BLaER1 treated with 17β-estradiol and CSF1 and Interleukin-3, amounts not matched to agents 10 nM and 100 nM (cell line): ENCODE results near the gene MAD1L1.
"Not testable (repeated sequence)": the region's sequence is repeated elsewhere in the genome, so short reads cannot be mapped to it uniquely, and the experiment has no call there.

Source experiments
- H3K27ac ChIP-seq, 11 experiments: shearing (Covaris generic); formaldehyde crosslinking; 2 replicates each; pipeline ENCODE4 v1.8.1; 2022
- H3K27me3 ChIP-seq, 11 experiments: shearing (Covaris generic); formaldehyde crosslinking; 2 replicates each; pipeline ENCODE4 v1.8.1; 2022
- H3K36me3 ChIP-seq, 11 experiments: shearing (Covaris generic); formaldehyde crosslinking; 2 replicates each; pipeline ENCODE4 v1.8.1; 2022
- H3K4me1 ChIP-seq, 10 experiments: shearing (Covaris generic); formaldehyde crosslinking; 2 replicates each; pipeline ENCODE4 v1.8.1; 2022
- H3K4me2 ChIP-seq, 11 experiments: shearing (Covaris generic); formaldehyde crosslinking; 2 replicates each; pipeline ENCODE4 v1.8.1; 2022
- H3K4me3 ChIP-seq, 10 experiments: shearing (Covaris generic); formaldehyde crosslinking; 2 replicates each; pipeline ENCODE4 v1.8.1; 2022
- H3K9ac ChIP-seq, 11 experiments: shearing (Covaris generic); formaldehyde crosslinking; 2 replicates each; pipeline ENCODE4 v1.8.1; 2022
- H3K9me3 ChIP-seq, 11 experiments: shearing (Covaris generic); formaldehyde crosslinking; replicated peaks in 1 of 11; 2 replicates each; pipeline ENCODE4 v1.8.1; 2022
- H4K20me1 ChIP-seq, 11 experiments: shearing (Covaris generic); formaldehyde crosslinking; 2 replicates each; pipeline ENCODE4 v1.8.1; 2022
- Cebpa-rat ChIP-seq, 11 experiments: shearing (Covaris generic); IDR thresholded peaks; 2 replicates each; pipeline ENCODE4 v1.8.1; 2022

The MAD1L1 gene

DNA sequence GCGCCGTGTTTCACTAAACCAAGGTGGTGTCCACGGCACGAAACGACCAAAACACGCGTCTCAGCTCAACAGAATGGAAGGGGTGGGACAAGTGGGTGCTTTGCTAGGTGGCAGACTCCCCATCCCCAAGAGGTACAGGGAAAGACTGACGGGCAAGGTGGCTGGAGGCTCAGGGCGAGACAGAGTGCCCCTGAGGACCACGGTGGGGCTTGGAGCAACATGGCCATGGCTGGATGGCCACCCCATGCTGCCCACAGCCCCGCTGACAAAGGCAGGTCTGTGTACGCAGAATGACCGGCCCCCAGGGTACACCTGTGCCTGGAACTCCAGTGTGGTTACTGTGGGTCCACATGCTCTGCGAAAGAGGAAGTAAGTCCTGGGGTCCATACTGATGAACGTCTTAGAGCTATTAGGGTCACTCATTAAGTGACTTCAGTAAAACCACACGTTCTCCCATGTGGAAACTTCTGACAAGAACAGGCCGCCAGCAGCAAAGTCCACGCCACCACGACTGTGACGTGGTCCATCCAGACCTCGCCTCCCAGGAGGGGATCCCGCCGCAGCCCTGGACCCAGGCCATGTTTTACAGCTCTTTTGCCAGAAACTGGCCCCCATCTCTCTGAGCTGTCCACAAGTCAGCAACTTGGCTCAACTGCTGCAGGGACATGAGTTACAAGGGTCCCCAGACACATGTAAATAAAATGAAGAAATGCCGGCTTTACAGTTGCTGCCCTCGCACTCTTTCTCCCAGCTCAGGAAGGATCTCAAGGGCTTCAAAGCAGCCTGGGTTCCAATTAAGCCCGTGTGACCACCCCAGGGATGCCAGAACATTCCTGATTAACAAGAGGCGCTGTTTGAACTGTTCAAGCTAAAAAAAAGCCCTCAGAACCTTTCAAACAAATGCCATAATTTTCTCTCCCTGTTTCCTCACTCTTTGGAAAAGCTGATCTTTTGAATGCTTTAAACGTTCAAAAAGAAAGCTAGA, 66.8 kb downstream of the MAD1L1 start:
- Histone ChIP-seq H3K9ac (peak overlapping the region in 3 of 11 experiments; percentile 33 to 44 (median 41); a peak in 7 of 22 replicates), H4K20me1 (peaks cover 0 to 66% (median 41%) of the 10 kb centered on the region in 11 experiments; a peak in 16 of 22 replicates), H3K9me3 (peaks cover 0 to 7% (median 0%) of the 10 kb centered on the region in 11 experiments; a peak in 2 of 22 replicates), H3K27me3 (0 out of 22 replicates have a peak, but pooled peaks cover 0 to 4% (median 0%) of the 10 kb centered on the region in 11 experiments), H3K4me2 (peak overlapping the region; percentile 41 to 89 (median 75)), H3K27ac (peak overlapping the region in 4 of 11 experiments; percentile 12 to 39 (median 22); a peak in 7 of 22 replicates), H3K4me3 (no peak overlapping the region), H3K36me3 (peaks cover 0 to 23% (median 10%) of the 10 kb centered on the region in 11 experiments; a peak in 12 of 22 replicates), H3K4me1 (peaks cover 35 to 94% (median 82%) of the 10 kb centered on the region in 10 experiments)
- TF ChIP-seq Cebpa-rat (IDR thresholded peaks at IDR 0.05), result no peak

DNA sequence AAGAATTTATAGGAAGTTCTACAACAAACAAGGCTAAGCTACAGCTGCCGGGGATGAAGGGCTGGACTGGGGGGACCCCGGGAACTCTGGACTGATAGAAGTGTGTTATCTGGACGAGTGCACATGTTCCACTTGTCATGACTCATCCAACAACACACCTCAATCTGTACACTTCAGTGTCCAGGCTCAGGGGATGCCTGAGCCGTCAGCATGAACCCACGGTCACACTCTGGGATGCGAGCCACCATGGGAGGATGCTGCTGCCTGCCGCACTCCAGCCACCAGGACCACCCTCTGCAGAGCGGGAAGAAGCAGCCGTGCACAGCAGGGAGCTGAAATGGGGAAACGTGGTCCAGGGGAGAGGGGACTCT, 67.5 kb downstream of the MAD1L1 start:
- Histone ChIP-seq H3K9me3 (peaks cover 0 to 7% (median 0%) of the 10 kb centered on the region in 11 experiments; a peak in 2 of 22 replicates), H3K27me3 (0 out of 22 replicates have a peak, but pooled peaks cover 0 to 4% (median 0%) of the 10 kb centered on the region in 11 experiments), H3K9ac (no peak overlapping the region), H3K4me2 (peak overlapping the region; percentile 41 to 89 (median 75); a peak in 20 of 22 replicates), H3K4me3 (no peak overlapping the region), H3K4me1 (peaks cover 34 to 94% (median 82%) of the 10 kb centered on the region in 10 experiments), H3K27ac (0 out of 22 replicates have a peak overlapping the region, but pooled peaks of 1 of the 11 experiments have one; percentile 19), H4K20me1 (peaks cover 0 to 59% (median 36%) of the 10 kb centered on the region in 11 experiments; a peak in 16 of 22 replicates), H3K36me3 (peaks cover 0 to 20% (median 10%) of the 10 kb centered on the region in 11 experiments; a peak in 12 of 22 replicates)
- no peak for TF ChIP-seq Cebpa-rat (IDR thresholded peaks at IDR 0.05)

DNA sequence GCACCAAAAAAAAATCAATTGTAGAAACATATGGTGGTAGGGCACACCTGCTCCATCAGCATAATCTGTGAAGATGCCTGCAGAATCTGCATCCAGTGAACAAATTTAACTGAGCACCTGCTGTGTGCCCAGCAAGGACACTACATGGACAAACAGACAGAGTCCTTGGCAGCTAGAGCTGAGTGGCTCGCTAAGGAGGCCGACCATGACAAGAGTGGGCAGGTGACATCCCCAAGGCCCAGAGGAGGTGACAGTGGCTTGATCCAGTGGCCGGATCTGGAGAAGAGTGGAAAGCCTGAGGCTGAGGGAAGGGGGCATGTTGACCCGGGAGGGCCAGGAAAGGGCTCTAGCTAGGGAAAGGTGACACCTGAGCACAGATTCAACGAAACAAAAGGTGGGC, 68.1 kb downstream of the MAD1L1 start:
- Histone ChIP-seq H3K27ac (no peak overlapping the region), H4K20me1 (peaks cover 0 to 57% (median 34%) of the 10 kb centered on the region in 11 experiments; a peak in 16 of 22 replicates), H3K27me3 (0 out of 22 replicates have a peak, but pooled peaks cover 0 to 4% (median 0%) of the 10 kb centered on the region in 11 experiments), H3K9me3 (peaks cover 0 to 7% (median 0%) of the 10 kb centered on the region in 11 experiments; a peak in 2 of 22 replicates), H3K9ac (0 out of 22 replicates have a peak overlapping the region, but pooled peaks of 1 of the 11 experiments have one; percentile 40), H3K4me3 (no peak overlapping the region), H3K4me1 (peaks cover 32 to 94% (median 82%) of the 10 kb centered on the region in 10 experiments), H3K36me3 (peaks cover 0 to 20% (median 10%) of the 10 kb centered on the region in 11 experiments; a peak in 12 of 22 replicates), H3K4me2 (peak overlapping the region in 10 of 11 experiments; percentile 51 to 89 (median 77); a peak in 17 of 22 replicates)
- TF ChIP-seq Cebpa-rat (IDR thresholded peaks at IDR 0.05), result no peak

DNA sequence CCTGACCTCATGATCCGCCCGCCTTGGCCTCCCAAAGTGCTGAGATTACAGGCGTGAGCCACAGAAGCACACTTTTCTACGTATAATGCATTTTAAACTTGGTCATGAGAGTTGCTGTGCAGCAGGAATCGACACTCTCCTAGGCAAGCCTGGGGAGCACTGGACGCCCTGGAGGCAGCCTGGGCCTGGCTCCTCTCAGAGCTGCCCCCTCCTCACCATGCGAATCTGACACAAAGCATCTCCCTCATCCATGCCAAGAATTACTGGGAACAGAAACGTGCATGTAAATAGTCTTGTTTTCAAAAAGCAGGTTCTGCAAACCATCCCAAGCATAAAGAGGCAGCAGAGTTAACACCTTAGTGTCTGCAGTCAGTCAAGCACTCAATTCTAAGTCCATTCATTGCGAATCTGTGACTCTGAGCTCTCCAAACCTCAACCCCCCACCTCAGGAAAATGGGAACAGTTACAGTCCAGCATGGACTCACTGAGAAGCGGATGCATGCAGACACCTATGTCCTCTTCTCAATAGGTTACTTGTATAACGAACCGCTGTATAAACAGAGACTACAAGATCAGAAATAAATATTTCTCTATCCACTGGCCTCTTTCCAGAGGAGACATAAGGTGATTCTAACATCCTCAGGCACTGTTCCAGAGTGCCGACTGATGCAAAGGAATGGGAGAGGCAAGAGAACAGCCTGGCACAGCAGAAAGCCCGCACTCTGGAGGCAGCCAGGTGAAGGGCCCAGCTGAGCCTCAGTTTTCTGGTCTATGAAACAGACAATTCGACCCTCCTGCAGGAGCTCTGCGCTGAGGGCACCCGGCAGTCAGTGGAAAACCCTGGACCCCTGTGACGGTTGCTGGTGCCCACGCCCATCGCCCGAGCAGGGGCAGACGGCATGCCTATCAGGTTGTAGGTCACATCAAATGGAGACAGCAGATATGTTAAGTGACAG, 68.9 kb downstream of the MAD1L1 start:
- peaks cover 0 to 7% (median 0%) of the 10 kb centered on the region in 11 experiments; a peak in 2 of 22 replicates for H3K9me3 ChIP-seq
- H3K4me2 ChIP-seq, result peak overlapping the region in 9 of 11 experiments; percentile 11 to 89 (median 79); a peak in 17 of 22 replicates
- H3K4me3 ChIP-seq, result no peak overlapping the region; a peak in 1 of 20 replicates
- peak overlapping the region in 2 of 11 experiments; percentile 18; a peak in 1 of 22 replicates for H3K27ac ChIP-seq
- peak overlapping the region in 3 of 11 experiments; percentile 26 to 59 (median 40); a peak in 5 of 22 replicates for H3K9ac ChIP-seq
- 0 out of 22 replicates have a peak, but pooled peaks cover 0 to 4% (median 0%) of the 10 kb centered on the region in 11 experiments for H3K27me3 ChIP-seq
- peaks cover 0 to 17% (median 9%) of the 10 kb centered on the region in 11 experiments; a peak in 12 of 22 replicates for H3K36me3 ChIP-seq
- H3K4me1 ChIP-seq, result peaks cover 35 to 94% (median 82%) of the 10 kb centered on the region in 10 experiments
- TF ChIP-seq Cebpa-rat (IDR thresholded peaks at IDR 0.05), result no peak
- peaks cover 0 to 58% (median 40%) of the 10 kb centered on the region in 11 experiments; a peak in 16 of 22 replicates for H4K20me1 ChIP-seq

DNA sequence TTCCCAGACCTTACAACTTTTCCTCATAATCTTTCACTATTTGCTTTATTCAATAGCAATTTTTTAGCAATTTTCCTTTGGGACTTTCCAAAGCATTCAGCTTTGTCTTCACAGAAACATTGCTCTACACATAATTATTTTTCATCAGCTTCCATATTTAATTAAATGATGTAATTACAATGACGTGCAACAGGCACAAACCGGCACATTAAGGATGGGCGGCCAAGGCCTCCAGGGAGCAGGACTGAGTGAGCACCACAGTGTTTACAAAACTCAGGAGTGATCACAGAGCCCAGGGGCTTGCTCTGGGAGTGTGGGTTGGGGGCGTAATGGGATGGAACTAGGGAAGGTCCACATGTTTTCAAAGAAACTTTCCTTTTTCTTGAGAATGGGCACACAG, 69.8 kb downstream of the MAD1L1 start:
- Histone ChIP-seq H3K9ac (peak overlapping the region in 3 of 11 experiments; percentile 35 to 59 (median 40); a peak in 3 of 22 replicates), H3K9me3 (peaks cover 0 to 7% (median 0%) of the 10 kb centered on the region in 11 experiments; a peak in 2 of 22 replicates), H3K4me1 (peaks cover 44 to 94% (median 82%) of the 10 kb centered on the region in 10 experiments), H3K4me2 (peak overlapping the region in 9 of 11 experiments; percentile 11 to 89 (median 79); a peak in 16 of 22 replicates), H3K27me3 (0 out of 22 replicates have a peak, but pooled peaks cover 0 to 4% (median 0%) of the 10 kb centered on the region in 11 experiments), H3K4me3 (no peak overlapping the region), H4K20me1 (peaks cover 0 to 60% (median 49%) of the 10 kb centered on the region in 11 experiments; a peak in 18 of 22 replicates), H3K27ac (peak overlapping the region in 2 of 11 experiments; percentile 18; a peak in 2 of 22 replicates), H3K36me3 (peaks cover 0 to 10% (median 5%) of the 10 kb centered on the region in 11 experiments; a peak in 9 of 22 replicates)
- TF ChIP-seq Cebpa-rat (IDR thresholded peaks at IDR 0.05), result no peak; a peak in 1 of 22 replicates

DNA sequence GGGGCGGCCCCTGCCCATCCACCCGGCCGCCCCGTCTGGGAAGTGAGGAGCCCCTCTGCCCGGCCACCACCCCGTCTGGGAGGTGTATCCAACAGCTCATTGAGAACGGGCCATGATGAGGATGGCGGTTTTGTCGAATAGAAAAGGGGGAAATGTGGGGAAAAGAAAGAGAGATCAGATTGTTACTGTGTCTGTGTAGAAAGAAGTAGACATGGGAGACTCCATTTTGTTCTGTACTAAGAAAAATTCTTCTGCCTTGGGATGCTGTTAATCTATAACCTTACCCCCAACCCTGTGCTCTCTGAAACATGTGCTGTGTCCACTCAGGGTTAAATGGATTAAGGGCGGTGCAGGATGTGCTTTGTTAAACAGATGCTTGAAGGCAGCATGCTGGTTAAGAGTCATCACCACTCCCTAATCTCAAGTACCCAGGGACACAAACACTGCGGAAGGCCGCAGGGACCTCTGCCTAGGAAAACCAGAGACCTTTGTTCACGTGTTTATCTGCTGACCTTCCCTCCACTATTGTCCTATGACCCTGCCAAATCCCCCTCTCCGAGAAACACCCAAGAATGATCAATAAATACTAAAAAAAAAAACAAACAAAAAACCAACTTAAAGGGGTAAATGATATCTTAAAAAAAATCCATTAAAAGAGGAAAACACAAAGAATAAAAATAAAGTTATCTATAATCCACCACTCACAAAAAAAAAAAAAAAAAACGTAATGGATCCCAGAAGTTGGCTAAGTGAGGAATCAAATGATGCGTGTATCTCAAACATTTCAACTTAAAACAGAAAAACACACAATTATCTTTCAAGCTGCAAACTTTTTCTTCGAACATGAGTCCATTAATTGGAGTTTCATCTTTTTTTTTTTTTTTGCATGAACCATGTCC, 70.5 kb downstream of the MAD1L1 start:
- H3K27me3 ChIP-seq, H3K36me3 ChIP-seq, H3K9ac ChIP-seq, H3K9me3 ChIP-seq, H3K4me3 ChIP-seq: not testable (repeated sequence)
- peak overlapping the region in 7 of 11 experiments; percentile 63 to 89 (median 80); a peak in 14 of 22 replicates for H3K4me2 ChIP-seq
- peaks cover 51 to 95% (median 86%) of the 10 kb centered on the region in 10 experiments for H3K4me1 ChIP-seq
- H4K20me1 ChIP-seq, result peaks cover 0 to 67% (median 56%) of the 10 kb centered on the region in 11 experiments; a peak in 19 of 22 replicates
- peak overlapping the region in 2 of 11 experiments; percentile 23 to 33; a peak in 2 of 22 replicates for H3K27ac ChIP-seq
